Kidney (tissue), 14 donors: Measurements from ENCODE around the gene ZNF497. TPM values are rescaled to one million over a fixed set of nuclear protein-coding genes. Genes with fewer than 3 reads are reported as not detected.

Experiments
- DNase-seq, 5 donors: peaks; one replicate each; pipeline ENCODE4 v3.0.0-alpha.2; 2013 to 2020
- FAIRE-seq: peaks from 2 replicates; lab custom pipeline; 2012; peaks lifted over from hg19 to GRCh38; lab: Jason Lieb, UNC
- H3K27ac ChIP-seq, 2 donors: one replicate each; pipeline ENCODE4 v1.7.0; 2013; ENCODE audit warnings: low read depth in 2 of 2, low read length in 2 of 2, inconsistent platforms in 1 of 2
- H3K27me3 ChIP-seq: one replicate; pipeline ENCODE4 v1.7.1; 2013; ENCODE audit warnings: low read length, inconsistent platforms; ENCODE audit not compliant: control insufficient read depth, insufficient read depth
- H3K36me3 ChIP-seq, 3 donors: one replicate each; pipeline versions ENCODE4 v1.7.0 to v1.7.1; 2013; ENCODE audit warnings: low read length in 3 of 3, control low read depth in 1 of 3, inconsistent platforms in 1 of 3; ENCODE audit not compliant: insufficient read depth in 3 of 3, control insufficient read depth in 2 of 3
- H3K4me1 ChIP-seq, 3 donors: one replicate each; pipeline versions ENCODE4 v1.7.0 to v1.7.1; 2013; ENCODE audit warnings: low read length in 3 of 3, inconsistent platforms in 1 of 3, low read depth in 1 of 3; ENCODE audit not compliant: control insufficient read depth in 2 of 3, insufficient read depth in 2 of 3
- H3K4me3 ChIP-seq, 3 donors: one replicate each; pipeline versions ENCODE4 v1.7.0 to v1.8.1; 2013; ENCODE audit warnings: low read length in 3 of 3, control low read depth in 1 of 3, inconsistent platforms in 1 of 3
- H3K9ac ChIP-seq, 3 donors: one replicate each; pipeline versions ENCODE4 v1.7.0 to v1.7.1; 2013; ENCODE audit warnings: low read length in 3 of 3, control low read depth in 1 of 3, inconsistent platforms in 1 of 3
- H3K9me3 ChIP-seq, 3 donors: one replicate each; pipeline versions ENCODE4 v1.7.0 to v1.7.1; 2013; ENCODE audit warnings: low read length in 3 of 3, control low read depth in 1 of 3, inconsistent platforms in 1 of 3; ENCODE audit not compliant: control insufficient read depth in 2 of 3, insufficient read depth in 1 of 3
- CTCF ChIP-seq: IDR thresholded peaks from 3 replicates; pipeline ENCODE4 v1.5.1; 2012; ENCODE audit warnings: mild to moderate bottlenecking, moderate library complexity, borderline replicate concordance; ENCODE audit not compliant: insufficient read depth; ENCODE audit errors: extremely low read depth
- intact Hi-C: fragments of 100-400 bp; cut with DNase I; formaldehyde crosslinking; loops from one replicate; pipeline ENCODE4 v1.11.1; 2022
- polyA plus RNA-seq: library from polyadenylated mRNA; stranded (reverse); fragments of 350-450 nt; fragmentation: Illumina TruSeq; extraction: RNeasy Lipid Tissue Mini Kit (QIAGEN cat#74804); gene quantifications from one replicate; pipeline ENCODE4 v1.2.3, GENCODE V29; 2014; ENCODE audit warnings: low read depth, low replicate concordance; ENCODE audit not compliant: insufficient read depth
- total RNA-seq: library from RNA; stranded (reverse); fragmentation: NEBNext Ultra II Directional; extraction: Animal tissue kit (Norgen Biotek cat#: 25700); gene quantifications from one replicate; pipeline ENCODE4 v1.2.1, GENCODE V29; 2021
- donor health status: control.
- donor health status: control.
- donor health status: control.
- donor health status: control.
- donor health status: control.
- donor health status: DM: yes; HTN: yes; CAD: no.
- donor health status: Normal renal cell carcinoma (clear cell type).

ZNF497 gene
- total and polyA plus RNA-seq, 2 donors from 2014 or later = 1.7 to 5.0 TPM

DNA sequence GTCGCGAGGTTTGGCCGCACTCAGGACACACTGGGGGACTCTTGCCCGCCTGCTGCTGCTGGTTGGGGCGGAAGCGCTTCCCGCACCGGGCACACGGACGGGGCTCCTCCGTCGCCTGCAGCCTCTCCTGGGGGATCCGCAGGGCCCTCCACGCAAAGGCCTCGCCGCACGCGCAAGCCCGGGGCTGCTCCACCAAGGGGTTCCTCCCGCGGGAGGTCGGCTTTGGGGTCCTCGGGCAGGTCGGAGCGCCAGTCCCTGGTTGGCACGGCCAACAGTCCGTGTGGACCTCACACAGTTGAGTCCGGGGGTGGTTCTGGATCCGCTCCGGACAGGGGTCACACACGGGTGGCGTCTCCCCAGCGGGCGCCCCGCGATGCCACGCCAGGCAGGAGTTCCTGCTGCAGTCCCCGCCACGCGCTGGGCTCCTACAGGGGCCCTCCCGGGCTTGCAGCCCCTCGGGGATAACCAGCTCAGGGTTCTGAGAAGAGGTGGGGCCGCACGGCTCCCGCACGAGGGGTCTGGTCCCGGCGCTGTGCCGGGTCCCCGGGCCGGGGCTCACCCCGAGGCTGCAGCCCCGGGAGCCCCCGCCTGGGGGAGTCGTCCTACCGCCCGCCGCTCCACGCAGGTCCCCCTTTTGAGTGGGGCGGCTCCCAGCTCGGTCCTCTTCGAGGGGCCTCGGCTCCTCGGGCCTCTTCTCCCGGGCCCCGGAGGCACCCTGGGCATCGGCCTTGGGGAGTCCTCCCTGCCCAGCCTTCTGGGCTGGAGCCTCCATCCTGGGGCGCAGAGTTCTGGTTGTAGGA lies 6.2 kb upstream of the ZNF497 start:
- DNase-seq = no peak
- no peaks in the 10 kb centered on the region for H3K4me1 ChIP-seq
- no peak overlapping the region for H3K4me3 ChIP-seq
- no peaks in the 10 kb centered on the region for H3K36me3 ChIP-seq
- FAIRE-seq = no peak
- no peak for TF ChIP-seq CTCF
- no peaks in the 10 kb centered on the region for H3K9me3 ChIP-seq
- no peak overlapping the region for H3K27ac ChIP-seq
- no peaks in the 10 kb centered on the region for H3K27me3 ChIP-seq
- H3K9ac ChIP-seq = no peak overlapping the region
- intact Hi-C loops = no loop called here

GRCh38 chr19:58367698-58368454 lies 5.3 kb upstream of the ZNF497 start:
- H3K4me1 ChIP-seq = no peaks in the 10 kb centered on the region
- H3K27me3 ChIP-seq = no peaks in the 10 kb centered on the region
- FAIRE-seq (no peak), DNase-seq (no peak)
- no peaks in the 10 kb centered on the region for H3K36me3 ChIP-seq
- H3K9ac ChIP-seq = no peak overlapping the region
- H3K4me3 ChIP-seq = no peak overlapping the region
- no peak for TF ChIP-seq CTCF
- H3K27ac ChIP-seq = no peak overlapping the region
- no peaks in the 10 kb centered on the region for H3K9me3 ChIP-seq
- intact Hi-C loops = no loop called here

DNA sequence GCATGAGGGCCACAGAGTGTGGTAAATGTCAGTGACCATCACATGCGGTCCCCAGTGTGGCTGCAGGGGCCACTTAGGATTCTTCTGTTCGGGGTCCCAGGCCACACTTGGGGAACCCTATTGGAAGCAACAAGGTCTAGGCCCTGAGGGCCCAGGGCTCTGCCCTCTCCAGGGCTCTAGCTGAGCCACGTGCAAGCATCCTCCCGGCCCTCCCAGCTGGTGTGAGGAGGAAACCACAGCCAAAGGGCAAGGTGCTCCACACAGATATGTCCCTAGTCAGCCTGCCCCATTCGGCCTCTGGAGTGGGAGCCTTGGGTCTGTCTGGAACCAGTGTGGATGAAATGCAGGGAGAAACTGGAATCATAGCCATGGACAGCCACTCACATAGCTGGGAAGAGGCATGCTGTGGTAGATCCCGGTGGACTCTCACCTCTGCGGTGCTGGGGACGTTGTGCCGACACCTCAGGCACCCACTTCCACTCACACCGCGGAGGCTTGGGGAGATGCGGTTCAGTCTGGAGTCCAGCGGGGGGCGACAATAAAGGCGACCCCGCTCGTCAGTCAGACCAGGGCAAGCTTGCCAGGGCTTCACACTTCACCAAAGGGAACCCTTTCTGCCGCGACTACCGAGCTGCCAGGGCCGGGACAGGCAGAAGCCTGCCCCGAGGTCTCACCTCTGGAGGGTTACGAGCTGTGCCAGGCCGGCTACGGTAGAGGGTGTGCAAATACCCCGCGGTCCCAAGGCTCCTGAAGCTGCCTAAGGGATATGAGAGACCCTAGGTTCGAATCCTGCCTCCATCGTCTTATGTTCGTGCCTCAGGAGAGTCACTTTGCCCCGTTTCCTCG lies 4.3 kb upstream of the ZNF497 start:
- no peak for FAIRE-seq

More for the DNA sequence above, 4.3 kb upstream of the ZNF497 start:
- Histone ChIP-seq H3K4me1 (no peaks in the 10 kb centered on the region), H3K9ac (no peak overlapping the region), H3K36me3 (no peaks in the 10 kb centered on the region), H3K27me3 (no peaks in the 10 kb centered on the region), H3K4me3 (no peak overlapping the region), H3K27ac (no peak overlapping the region), H3K9me3 (no peaks in the 10 kb centered on the region)
- no peak for DNase-seq
- TF ChIP-seq CTCF = no peak
- intact Hi-C loops = no loop called here
